Measurements from ENCODE around the gene RASAL1.
"Not testable (repeated sequence)": the region's sequence is repeated elsewhere in the genome, so short reads cannot be mapped to it uniquely, and the experiment has no call there.

RASAL1 gene

GRCh38 chr12:113141716-113142115 is 6.2 kb upstream of the RASAL1 start:
- not testable (repeated sequence) for DNase-seq

- DNase-seq, result no peak
Observed at GRCh38 chr12:113140706-113141105, 5.1 kb upstream of the RASAL1 start.

- DNase-seq, result no peak
Observed at GRCh38 chr12:113138826-113139225, 3.3 kb upstream of the RASAL1 start.

- no peak for DNase-seq
Observed at GRCh38 chr12:113137861-113138783, 2.6 kb upstream of the RASAL1 start.

DNA sequence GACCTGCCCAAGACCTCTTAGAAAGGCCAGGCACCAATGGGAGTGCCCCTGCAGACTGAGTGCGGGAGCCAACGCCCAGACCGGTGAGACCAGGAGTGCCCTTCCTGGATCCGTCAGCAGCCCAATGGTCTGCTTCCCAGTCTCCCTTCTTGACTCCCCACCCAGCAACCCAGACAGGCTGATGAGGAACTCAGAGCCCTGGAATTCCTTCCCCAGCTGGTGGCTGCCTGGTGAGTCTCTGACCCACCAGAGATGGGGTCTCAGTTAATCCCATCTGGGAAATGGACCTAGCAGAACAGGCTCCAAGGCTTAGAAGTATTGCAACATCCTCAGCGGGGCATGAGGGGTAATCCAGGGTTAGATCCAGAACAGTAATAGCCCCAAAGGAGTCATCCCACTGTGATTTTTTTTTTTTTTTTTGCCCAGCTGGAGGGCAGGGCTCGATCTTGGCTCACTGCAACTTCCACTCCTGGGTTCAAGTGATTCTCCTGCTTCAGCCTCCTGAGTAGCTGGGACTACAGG is 1.5 kb upstream of the RASAL1 start:
- no peak for DNase-seq

DNA sequence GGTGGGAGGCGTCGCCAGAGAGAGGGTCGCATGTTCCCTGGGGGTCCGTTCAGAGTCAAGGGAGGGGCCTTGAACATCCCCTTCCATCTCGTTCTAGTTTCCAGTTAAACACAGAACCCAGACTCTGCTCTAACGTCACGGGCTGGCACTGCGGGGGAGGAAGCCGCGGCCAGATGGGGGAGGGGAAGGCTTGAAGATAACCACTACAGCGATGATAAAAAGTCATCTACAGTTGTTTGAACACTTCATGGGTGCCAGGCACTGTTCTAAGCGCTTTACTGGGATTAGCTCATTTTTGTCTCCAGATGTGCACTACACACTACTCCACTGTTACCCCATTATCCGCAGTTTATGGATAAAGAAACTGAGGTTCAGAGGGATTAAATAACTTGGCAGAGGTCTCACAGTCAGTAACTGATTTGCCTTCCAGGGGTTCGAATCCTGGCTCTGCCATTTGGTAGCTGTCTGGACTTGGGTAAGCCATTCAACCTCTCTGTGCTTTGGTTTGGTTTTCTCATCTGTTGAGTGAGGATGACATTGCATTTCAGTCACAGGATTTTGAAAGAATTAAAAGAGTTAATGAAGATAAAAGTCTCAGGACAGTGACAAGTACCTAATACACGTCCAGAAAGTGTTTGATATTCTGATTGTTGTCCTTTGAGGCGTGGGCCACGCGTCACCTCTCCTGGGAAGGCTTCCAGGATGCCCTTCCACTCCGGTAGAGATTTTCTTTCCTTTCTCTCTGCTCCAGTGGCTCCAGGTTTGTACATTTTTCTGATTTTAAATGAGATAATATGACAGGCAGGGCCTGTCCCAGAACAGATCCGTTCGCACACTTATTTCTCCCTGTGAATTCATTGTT is 798 bp upstream of the RASAL1 start:
- peak; percentile 86 for DNase-seq

GRCh38 chr12:113134521-113134951 is 1.0 kb downstream of the RASAL1 start:
- no peak for DNase-seq

- no peak for DNase-seq
Observed at GRCh38 chr12:113134071-113134470, 1.5 kb downstream of the RASAL1 start.

GRCh38 chr12:113133666-113134065 is 1.9 kb downstream of the RASAL1 start:
- DNase-seq, result no peak

DNA sequence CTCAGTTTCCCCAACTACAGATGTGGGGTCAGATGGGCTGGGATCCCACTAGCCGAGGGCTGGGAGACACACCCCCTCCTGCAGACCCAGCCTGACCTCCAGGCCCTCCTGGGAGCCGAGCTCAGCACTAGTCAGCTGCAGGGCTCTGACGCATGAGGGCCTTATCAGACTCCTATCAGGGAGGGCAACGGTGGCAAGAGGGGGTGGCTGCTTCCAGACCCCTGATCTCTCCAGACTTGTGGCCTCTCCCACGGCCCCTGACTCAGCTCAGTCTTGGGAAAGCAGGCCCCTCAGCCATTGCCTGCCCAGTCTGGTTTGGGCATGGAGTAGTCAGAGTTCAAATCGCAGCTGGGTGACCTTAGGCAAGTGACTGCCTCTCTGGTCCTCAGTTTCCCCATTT is 2.5 kb downstream of the RASAL1 start:
- no peak for DNase-seq

DNA sequence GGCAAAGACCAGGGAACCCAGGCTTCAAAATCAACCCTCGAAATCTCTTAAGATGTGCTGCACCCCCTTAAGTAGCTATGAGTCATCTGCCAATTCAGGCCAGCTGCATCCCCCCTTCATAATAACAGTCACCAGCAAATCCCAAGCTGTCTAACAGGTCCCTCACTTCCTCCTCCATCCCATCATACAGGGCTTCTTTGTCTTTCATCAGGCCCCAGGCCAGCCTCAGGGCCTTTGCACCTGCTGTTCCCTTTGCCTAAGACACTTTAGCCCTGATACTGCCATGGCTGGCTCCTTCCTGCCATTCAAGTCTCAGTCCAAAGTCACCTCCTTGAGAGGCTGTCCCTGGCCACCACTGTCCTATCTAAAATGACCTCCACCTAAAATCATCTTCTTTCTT is 4.0 kb downstream of the RASAL1 start:
- no peak for DNase-seq

- no peak for DNase-seq
Observed at GRCh38 chr12:113130457-113131135, 5.0 kb downstream of the RASAL1 start.

DNA sequence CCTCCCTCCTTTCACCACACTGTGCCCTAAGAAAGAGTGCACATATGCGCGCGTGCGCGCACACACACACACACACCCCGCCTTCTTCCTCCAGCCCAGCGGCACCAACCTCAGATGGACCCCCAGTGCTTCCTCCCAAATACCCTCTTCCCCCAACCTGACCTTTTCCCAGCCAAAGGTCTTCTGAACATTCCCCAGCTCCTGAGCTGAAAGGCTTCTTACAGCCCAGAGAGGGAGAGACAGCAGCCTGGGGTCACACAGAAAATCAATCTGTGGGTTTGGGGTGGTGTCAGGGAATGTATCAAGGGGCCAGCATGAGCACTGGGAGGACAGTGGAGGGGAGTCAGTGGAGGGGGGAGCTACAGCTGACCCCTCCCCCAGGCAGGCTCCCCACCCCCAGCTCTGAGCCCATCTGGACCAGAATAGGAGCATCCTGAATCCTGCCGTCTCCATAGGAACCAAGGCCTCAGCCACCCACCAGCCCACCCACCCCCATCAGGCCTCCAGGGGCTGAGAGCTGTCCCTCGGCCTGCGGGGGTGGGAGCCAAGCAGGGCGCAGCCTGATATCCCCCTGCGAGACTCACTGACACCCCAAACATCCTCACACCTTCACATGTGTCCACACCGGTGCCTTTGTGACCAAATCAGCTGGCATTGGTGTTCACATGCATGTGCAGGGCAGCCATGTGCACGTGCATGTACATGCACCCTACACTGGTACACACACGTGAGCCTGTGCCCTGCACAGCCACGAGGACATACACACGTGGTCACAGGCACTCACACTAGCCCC is 5.7 kb downstream of the RASAL1 start:
- no peak for DNase-seq

DNA sequence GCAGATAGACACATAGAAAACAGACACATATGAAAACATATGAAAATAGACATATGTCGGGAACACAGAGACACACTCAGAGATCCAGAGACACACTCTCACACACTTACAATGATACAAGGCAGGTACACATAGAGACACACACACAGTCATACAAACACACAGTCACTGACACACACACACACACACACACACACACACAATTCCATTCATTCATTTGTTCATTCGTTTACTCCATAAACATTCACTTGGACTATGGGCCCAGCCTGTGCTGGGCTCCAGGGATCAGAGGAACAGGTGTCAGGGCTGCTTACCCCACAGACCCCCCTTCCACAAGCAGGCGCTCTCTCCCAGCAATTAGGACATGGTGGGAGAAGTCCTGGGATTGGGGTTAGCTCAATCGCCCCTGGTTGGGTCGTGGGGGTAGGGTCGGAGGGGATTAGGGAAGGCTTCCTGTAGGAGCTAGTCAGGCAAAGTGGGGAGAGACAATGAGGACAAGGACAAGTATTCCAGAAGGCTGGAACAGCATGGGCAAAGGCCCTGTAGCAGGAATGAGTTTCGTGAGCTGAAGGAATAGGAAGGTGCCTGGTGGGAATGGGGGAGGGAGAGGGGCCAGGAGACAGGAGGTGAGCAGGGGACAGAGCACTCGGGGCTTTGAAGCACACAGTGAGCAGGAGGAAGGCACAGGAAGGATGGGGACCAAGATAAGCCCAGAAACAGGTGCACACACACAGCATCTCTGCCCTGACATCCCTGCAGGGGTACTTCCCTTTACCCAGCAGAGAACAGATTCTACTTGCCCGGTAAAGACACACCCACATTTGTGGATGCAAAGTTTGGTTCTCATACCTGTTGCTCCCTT is 6.5 kb downstream of the RASAL1 start:
- no peak for DNase-seq

- DNase-seq, result no peak
Observed at GRCh38 chr12:113127791-113128199, 7.8 kb downstream of the RASAL1 start.

- DNase-seq, result no peak
Observed at GRCh38 chr12:113120670-113121370, 14.7 kb downstream of the RASAL1 start.

- DNase-seq, result no peak
Observed at GRCh38 chr12:113119980-113120669, 15.4 kb downstream of the RASAL1 start.

GRCh38 chr12:113118142-113118541 is 17.4 kb downstream of the RASAL1 start:
- DNase-seq, result no peak

- DNase-seq, result not testable (repeated sequence)
Observed at GRCh38 chr12:113117684-113118083, 17.9 kb downstream of the RASAL1 start.

- no peak for DNase-seq
Observed at GRCh38 chr12:113116875-113117274, 18.7 kb downstream of the RASAL1 start.
